HEK293 (cell line): ENCODE measurements around the gene TARBP1.

Source experiments
- TCF7L2 ChIP-seq: IDR thresholded peaks from 2 replicates; pipeline ENCODE4 v1.6.1; 2011; ENCODE audit warnings: low read depth, mild to moderate bottlenecking, inconsistent platforms, low read length, moderate library complexity, borderline replicate concordance
- ZNF223 ChIP-seq: fragments of 450-650 bp; formaldehyde crosslinking; IDR thresholded peaks from 2 replicates; pipeline ENCODE4 v1.5.1; 2016; ENCODE audit warnings: missing biosample characterization, missing genetic modification characterization
- ZNF292 ChIP-seq: fragments of 450-650 bp; formaldehyde crosslinking; IDR thresholded peaks from 2 replicates; pipeline ENCODE4 v1.5.1; 2016; ENCODE audit warnings: low read depth, missing biosample characterization, missing genetic modification characterization, borderline replicate concordance
- ZNF426 ChIP-seq: fragments of 450-650 bp; formaldehyde crosslinking; IDR thresholded peaks from 2 replicates; pipeline ENCODE4 v1.5.1; 2017; ENCODE audit warnings: missing biosample characterization, missing genetic modification characterization, mild to moderate bottlenecking, inconsistent platforms, moderate library complexity
- ZNF488 ChIP-seq: fragments of 450-650 bp; formaldehyde crosslinking; IDR thresholded peaks from 2 replicates; pipeline ENCODE4 v1.5.1; 2016; ENCODE audit warnings: missing biosample characterization, missing genetic modification characterization

- no peak for TF ChIP-seq ZNF223 (tag by site-specific recombination)
- TF ChIP-seq TCF7L2 = no peak
- TF ChIP-seq ZNF488 (tag by site-specific recombination) = no peak
- TF ChIP-seq ZNF292 (tag by site-specific recombination) = no peak
- no peak for TF ChIP-seq ZNF426 (tag by site-specific recombination)
Observed at GRCh38 chr1:234474375-234474774, 4.6 kb downstream of the TARBP1 start.
